Liver (tissue), 9 donors: Measurements from ENCODE around the gene DSG3. TPM values are rescaled to one million over a fixed set of nuclear protein-coding genes. Genes with fewer than 3 reads are reported as not detected.

Experiments used
- DNase-seq: peaks from one replicate; pipeline ENCODE4 v3.0.0-alpha.2; 2017; ENCODE audit warnings: low spot score
- H3K27ac ChIP-seq, 2 donors: one replicate each; pipeline ENCODE4 v1.7.0; 2013; ENCODE audit warnings: inconsistent platforms in 2 of 2, low read length in 2 of 2, control low read depth in 1 of 2, low read depth in 1 of 2, mild to moderate bottlenecking in 1 of 2
- H3K27me3 ChIP-seq, 4 donors: one replicate each; pipeline versions ENCODE4 v1.6.1 to v1.7.0; 2013; ENCODE audit warnings: low read length in 3 of 4, inconsistent platforms in 1 of 4, mild to moderate bottlenecking in 1 of 4, moderate library complexity in 1 of 4; ENCODE audit not compliant: control insufficient read depth in 4 of 4, insufficient read depth in 4 of 4
- H3K36me3 ChIP-seq, 4 donors: one replicate each; pipeline versions ENCODE4 v1.6.1 to v1.7.0; 2013; ENCODE audit warnings: low read length in 3 of 4, mild to moderate bottlenecking in 3 of 4, low read depth in 1 of 4, moderate library complexity in 1 of 4; ENCODE audit not compliant: control insufficient read depth in 4 of 4, insufficient read depth in 3 of 4
- H3K4me1 ChIP-seq, 4 donors: one replicate each; pipeline versions ENCODE4 v1.6.1 to v1.7.0; 2013; ENCODE audit warnings: low read length in 3 of 4, mild to moderate bottlenecking in 3 of 4, moderate library complexity in 1 of 4; ENCODE audit not compliant: control insufficient read depth in 4 of 4, insufficient read depth in 4 of 4
- H3K4me3 ChIP-seq, 3 donors: one replicate each; pipeline versions ENCODE4 v1.6.1 to v1.7.0; 2013; ENCODE audit warnings: low read length in 3 of 3, control low read depth in 1 of 3, low read depth in 1 of 3, mild to moderate bottlenecking in 1 of 3
- H3K9ac ChIP-seq, 2 donors: one replicate each; pipeline ENCODE4 v1.7.0; 2013; ENCODE audit warnings: low read length in 2 of 2, mild to moderate bottlenecking in 2 of 2, moderate library complexity in 2 of 2, control low read depth in 1 of 2, low read depth in 1 of 2
- H3K9me3 ChIP-seq, 4 donors: one replicate each; pipeline versions ENCODE4 v1.6.1 to v1.7.0; 2013; ENCODE audit warnings: low read length in 3 of 4; ENCODE audit not compliant: control insufficient read depth in 4 of 4
- EGR1 ChIP-seq, 2 donors: IDR thresholded peaks; 2 replicates each; pipeline ENCODE4 v1.6.1; 2016 to 2018; ENCODE audit warnings: antibody characterized with exemption in 2 of 2, low read depth in 2 of 2
- FOXA1 ChIP-seq: IDR thresholded peaks from 2 replicates; pipeline ENCODE4 v1.6.1; 2016; ENCODE audit warnings: antibody characterized with exemption
- FOXA2 ChIP-seq: IDR thresholded peaks from 2 replicates; pipeline ENCODE4 v1.6.1; 2016; ENCODE audit warnings: antibody characterized with exemption
- GABPA ChIP-seq, 2 donors: IDR thresholded peaks in 1 of 2; conservative IDR thresholded peaks in 1 of 2; 2 replicates each; pipeline ENCODE4 v1.6.1; 2016; ENCODE audit warnings: antibody characterized with exemption in 2 of 2, mild to moderate bottlenecking in 1 of 2, moderate library complexity in 1 of 2
- HNF4A ChIP-seq, 2 donors: conservative IDR thresholded peaks; 2 replicates each; pipeline ENCODE4 v1.6.1; 2016; ENCODE audit warnings: antibody characterized with exemption in 2 of 2, mild to moderate bottlenecking in 2 of 2
- HNF4G ChIP-seq: IDR thresholded peaks from 2 replicates; pipeline ENCODE4 v1.6.1; 2016; ENCODE audit warnings: antibody characterized with exemption
- JUND ChIP-seq, 2 donors: IDR thresholded peaks; 2 replicates each; pipeline ENCODE4 v1.6.1; 2016; ENCODE audit warnings: antibody characterized with exemption in 2 of 2
- NR2F2 ChIP-seq: IDR thresholded peaks from 2 replicates; pipeline ENCODE4 v1.6.1; 2016; ENCODE audit warnings: antibody characterized with exemption
- RAD21 ChIP-seq, 2 donors: IDR thresholded peaks; 2 replicates each; pipeline ENCODE4 v1.6.1; 2016; ENCODE audit warnings: antibody characterized with exemption in 2 of 2, mild to moderate bottlenecking in 2 of 2
- RXRA ChIP-seq, 2 donors: IDR thresholded peaks; 2 replicates each; pipeline ENCODE4 v1.6.1; 2017 to 2018; ENCODE audit warnings: antibody characterized with exemption in 2 of 2, mild to moderate bottlenecking in 1 of 2
- SP1 ChIP-seq: IDR thresholded peaks from 2 replicates; pipeline ENCODE4 v1.6.1; 2018; ENCODE audit warnings: antibody characterized with exemption, mild to moderate bottlenecking
- TAF1 ChIP-seq: conservative IDR thresholded peaks from 2 replicates; pipeline ENCODE4 v1.6.1; 2016; ENCODE audit warnings: antibody characterized with exemption, mild to moderate bottlenecking
- YY1 ChIP-seq: IDR thresholded peaks from 2 replicates; pipeline ENCODE4 v1.6.1; 2016; ENCODE audit warnings: antibody characterized with exemption, mild to moderate bottlenecking
- WGBS: extraction: QIAGEN DNeasy Blood & Tissue Kit; methylation state at CpG from one replicate; pipeline ENCODE4 v1.1.7; 2013; 5-methylcytosine and 5-hydroxymethylcytosine counted together
- polyA plus RNA-seq, 2 donors: library from polyadenylated mRNA; stranded (reverse) in 1 of 2; unstranded in 1 of 2; fragments of 200-250 nt in 1 of 2; fragments of >200 nt in 1 of 2; fragmentation: Nextera tagmentation in 1 of 2; extraction: Ambion mirVana in 1 of 2; gene quantifications; one replicate each; pipeline versions ENCODE4 v1.2.1 to v1.2.3, GENCODE V29; 2013 to 2015
- total RNA-seq, 2 donors: library from RNA; depleted of rRNA; stranded (reverse); fragments of >200 nt; gene quantifications; one replicate each; pipeline ENCODE4 v1.2.3, GENCODE V29; 2014
- TF ChIP-seq, protein P1 (sequence below): fragments of 150-350 bp; IDR thresholded peaks from 2 replicates; pipeline ENCODE4 v1.5.1; 2017; ENCODE audit warnings: improper control_type of control experiment, low read depth, low read length; ENCODE audit not compliant: missing input control
- TF ChIP-seq, protein P2 (sequence below): IDR thresholded peaks from 2 replicates; pipeline ENCODE4 v1.6.1; 2016; ENCODE audit warnings: antibody characterized with exemption
- TF ChIP-seq, protein P3 (sequence below): IDR thresholded peaks from 2 replicates; pipeline ENCODE4 v1.6.1; 2016; ENCODE audit warnings: antibody characterized with exemption, mild to moderate bottlenecking
- TF ChIP-seq, protein P4 (sequence below): IDR thresholded peaks from 2 replicates; pipeline ENCODE4 v1.6.1; 2016; ENCODE audit warnings: antibody characterized with exemption
- TF ChIP-seq, protein P5 (sequence below): IDR thresholded peaks from 2 replicates; pipeline ENCODE4 v1.6.1; 2016; ENCODE audit warnings: antibody characterized with exemption
- donor health status: healthy.
- donor health status: healthy.
- donor health status: healthy.
- donor health status: healthy.
- donor health status: healthy.

The DSG3 gene
- total and polyA plus RNA-seq, 4 donors, result not detected

DNA sequence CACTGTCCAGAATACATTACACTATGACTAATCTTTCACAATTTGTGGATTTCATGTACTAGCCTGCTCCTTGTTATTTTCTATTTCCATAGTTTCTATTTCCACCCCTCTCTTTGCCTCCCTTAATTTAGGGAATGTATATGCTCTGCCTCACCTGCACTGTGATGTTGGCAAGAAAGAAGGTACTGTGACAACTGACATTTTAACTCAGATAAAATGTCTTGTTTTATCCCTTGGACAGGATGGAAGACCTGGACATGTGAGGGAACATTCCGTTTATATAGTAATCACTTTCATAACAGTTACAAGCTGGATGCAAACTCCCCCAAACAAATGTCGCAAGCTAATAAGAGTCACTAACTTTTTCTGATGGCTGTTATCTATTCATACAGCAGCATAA lies 21.5 kb upstream of the DSG3 start:
- WGBS, result 83% methylated on average over 2 of the region's 2 CpGs
- H3K9ac ChIP-seq, result no peak overlapping the region

More for the DNA sequence above, 21.5 kb upstream of the DSG3 start:
- DNase-seq, result no peak
- no peak overlapping the region for H3K27ac ChIP-seq
- no peaks in the 10 kb centered on the region for H3K9me3 ChIP-seq
- H3K27me3 ChIP-seq, result no peaks in the 10 kb centered on the region
- no peaks in the 10 kb centered on the region for H3K36me3 ChIP-seq
- TF ChIP-seq, protein P1, sequence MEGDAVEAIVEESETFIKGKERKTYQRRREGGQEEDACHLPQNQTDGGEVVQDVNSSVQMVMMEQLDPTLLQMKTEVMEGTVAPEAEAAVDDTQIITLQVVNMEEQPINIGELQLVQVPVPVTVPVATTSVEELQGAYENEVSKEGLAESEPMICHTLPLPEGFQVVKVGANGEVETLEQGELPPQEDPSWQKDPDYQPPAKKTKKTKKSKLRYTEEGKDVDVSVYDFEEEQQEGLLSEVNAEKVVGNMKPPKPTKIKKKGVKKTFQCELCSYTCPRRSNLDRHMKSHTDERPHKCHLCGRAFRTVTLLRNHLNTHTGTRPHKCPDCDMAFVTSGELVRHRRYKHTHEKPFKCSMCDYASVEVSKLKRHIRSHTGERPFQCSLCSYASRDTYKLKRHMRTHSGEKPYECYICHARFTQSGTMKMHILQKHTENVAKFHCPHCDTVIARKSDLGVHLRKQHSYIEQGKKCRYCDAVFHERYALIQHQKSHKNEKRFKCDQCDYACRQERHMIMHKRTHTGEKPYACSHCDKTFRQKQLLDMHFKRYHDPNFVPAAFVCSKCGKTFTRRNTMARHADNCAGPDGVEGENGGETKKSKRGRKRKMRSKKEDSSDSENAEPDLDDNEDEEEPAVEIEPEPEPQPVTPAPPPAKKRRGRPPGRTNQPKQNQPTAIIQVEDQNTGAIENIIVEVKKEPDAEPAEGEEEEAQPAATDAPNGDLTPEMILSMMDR, result no peak
- no peak for TF ChIP-seq FOXA2
- TF ChIP-seq TAF1, result no peak
- TF ChIP-seq RXRA (IDR thresholded peaks at IDR 0.05), result no peak
- TF ChIP-seq HNF4A (conservative IDR thresholded peaks at IDR 0.05), result no peak
- TF ChIP-seq RAD21 (IDR thresholded peaks at IDR 0.05), result no peak
- TF ChIP-seq NR2F2, result no peak
- TF ChIP-seq SP1, result no peak
- TF ChIP-seq, protein P2, sequence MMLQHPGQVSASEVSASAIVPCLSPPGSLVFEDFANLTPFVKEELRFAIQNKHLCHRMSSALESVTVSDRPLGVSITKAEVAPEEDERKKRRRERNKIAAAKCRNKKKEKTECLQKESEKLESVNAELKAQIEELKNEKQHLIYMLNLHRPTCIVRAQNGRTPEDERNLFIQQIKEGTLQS, result no peak
- TF ChIP-seq EGR1 (IDR thresholded peaks at IDR 0.05; ENCODE audit: low read depth in 2 of 2), result no peak
- TF ChIP-seq YY1, result no peak
- TF ChIP-seq GABPA (IDR thresholded peaks at IDR 0.05 in 1 of 2, conservative IDR thresholded peaks at IDR 0.05 in 1 of 2), result no peak
- TF ChIP-seq, protein P3, sequence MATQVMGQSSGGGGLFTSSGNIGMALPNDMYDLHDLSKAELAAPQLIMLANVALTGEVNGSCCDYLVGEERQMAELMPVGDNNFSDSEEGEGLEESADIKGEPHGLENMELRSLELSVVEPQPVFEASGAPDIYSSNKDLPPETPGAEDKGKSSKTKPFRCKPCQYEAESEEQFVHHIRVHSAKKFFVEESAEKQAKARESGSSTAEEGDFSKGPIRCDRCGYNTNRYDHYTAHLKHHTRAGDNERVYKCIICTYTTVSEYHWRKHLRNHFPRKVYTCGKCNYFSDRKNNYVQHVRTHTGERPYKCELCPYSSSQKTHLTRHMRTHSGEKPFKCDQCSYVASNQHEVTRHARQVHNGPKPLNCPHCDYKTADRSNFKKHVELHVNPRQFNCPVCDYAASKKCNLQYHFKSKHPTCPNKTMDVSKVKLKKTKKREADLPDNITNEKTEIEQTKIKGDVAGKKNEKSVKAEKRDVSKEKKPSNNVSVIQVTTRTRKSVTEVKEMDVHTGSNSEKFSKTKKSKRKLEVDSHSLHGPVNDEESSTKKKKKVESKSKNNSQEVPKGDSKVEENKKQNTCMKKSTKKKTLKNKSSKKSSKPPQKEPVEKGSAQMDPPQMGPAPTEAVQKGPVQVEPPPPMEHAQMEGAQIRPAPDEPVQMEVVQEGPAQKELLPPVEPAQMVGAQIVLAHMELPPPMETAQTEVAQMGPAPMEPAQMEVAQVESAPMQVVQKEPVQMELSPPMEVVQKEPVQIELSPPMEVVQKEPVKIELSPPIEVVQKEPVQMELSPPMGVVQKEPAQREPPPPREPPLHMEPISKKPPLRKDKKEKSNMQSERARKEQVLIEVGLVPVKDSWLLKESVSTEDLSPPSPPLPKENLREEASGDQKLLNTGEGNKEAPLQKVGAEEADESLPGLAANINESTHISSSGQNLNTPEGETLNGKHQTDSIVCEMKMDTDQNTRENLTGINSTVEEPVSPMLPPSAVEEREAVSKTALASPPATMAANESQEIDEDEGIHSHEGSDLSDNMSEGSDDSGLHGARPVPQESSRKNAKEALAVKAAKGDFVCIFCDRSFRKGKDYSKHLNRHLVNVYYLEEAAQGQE, result no peak
- no peak for TF ChIP-seq JUND (IDR thresholded peaks at IDR 0.05)
- no peak for TF ChIP-seq HNF4G
- TF ChIP-seq, protein P4, sequence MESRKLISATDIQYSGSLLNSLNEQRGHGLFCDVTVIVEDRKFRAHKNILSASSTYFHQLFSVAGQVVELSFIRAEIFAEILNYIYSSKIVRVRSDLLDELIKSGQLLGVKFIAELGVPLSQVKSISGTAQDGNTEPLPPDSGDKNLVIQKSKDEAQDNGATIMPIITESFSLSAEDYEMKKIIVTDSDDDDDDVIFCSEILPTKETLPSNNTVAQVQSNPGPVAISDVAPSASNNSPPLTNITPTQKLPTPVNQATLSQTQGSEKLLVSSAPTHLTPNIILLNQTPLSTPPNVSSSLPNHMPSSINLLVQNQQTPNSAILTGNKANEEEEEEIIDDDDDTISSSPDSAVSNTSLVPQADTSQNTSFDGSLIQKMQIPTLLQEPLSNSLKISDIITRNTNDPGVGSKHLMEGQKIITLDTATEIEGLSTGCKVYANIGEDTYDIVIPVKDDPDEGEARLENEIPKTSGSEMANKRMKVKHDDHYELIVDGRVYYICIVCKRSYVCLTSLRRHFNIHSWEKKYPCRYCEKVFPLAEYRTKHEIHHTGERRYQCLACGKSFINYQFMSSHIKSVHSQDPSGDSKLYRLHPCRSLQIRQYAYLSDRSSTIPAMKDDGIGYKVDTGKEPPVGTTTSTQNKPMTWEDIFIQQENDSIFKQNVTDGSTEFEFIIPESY, result no peak
- no peak for TF ChIP-seq FOXA1
- TF ChIP-seq, protein P5, sequence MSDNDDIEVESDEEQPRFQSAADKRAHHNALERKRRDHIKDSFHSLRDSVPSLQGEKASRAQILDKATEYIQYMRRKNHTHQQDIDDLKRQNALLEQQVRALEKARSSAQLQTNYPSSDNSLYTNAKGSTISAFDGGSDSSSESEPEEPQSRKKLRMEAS, result no peak
- H3K4me1 ChIP-seq, result no peaks in the 10 kb centered on the region
- H3K4me3 ChIP-seq, result no peak overlapping the region
